K562 (cell line): Measurements from ENCODE around the gene TMEM59. TPM values are rescaled to one million over a fixed set of nuclear protein-coding genes. Genes with fewer than 3 reads are reported as not detected.

Source experiments
- CREB3 ChIP-seq: fragments of 450-650 bp; conservative IDR thresholded peaks from 2 replicates; pipeline ENCODE4 v1.6.1; 2016; ENCODE audit warnings: missing genetic modification characterization, low read depth, mild to moderate bottlenecking, missing compliant biosample characterization, moderate library complexity
- ELF2 ChIP-seq: fragments of 250-450 bp; sonication (Bioruptor Pico); IDR thresholded peaks from 2 replicates; pipeline ENCODE4 v1.5.0; 2021; ENCODE audit warnings: mild to moderate bottlenecking
- SPI1 ChIP-seq: IDR thresholded peaks from 2 replicates; pipeline ENCODE4 v1.6.1; 2011; ENCODE audit warnings: low read depth, low read length, control low read depth, borderline replicate concordance
- ZBTB33 ChIP-seq: sonication (generic); formaldehyde crosslinking; IDR thresholded peaks from 2 replicates; pipeline ENCODE4 v1.8.1; 2023; ENCODE audit warnings: mild to moderate bottlenecking, missing genetic modification reagents
- ZNF263 ChIP-seq: sonication (generic); formaldehyde crosslinking; IDR thresholded peaks from 2 replicates; pipeline ENCODE4 v1.8.0; 2022; ENCODE audit warnings: mild to moderate bottlenecking, missing genetic modification reagents, borderline replicate concordance
- ZNF589 ChIP-seq: fragments of 200-800 bp; sonication (Bioruptor generic); IDR thresholded peaks from 2 replicates; pipeline ENCODE4 v1.6.1; 2016; ENCODE audit warnings: low read depth, missing genetic modification characterization, missing compliant biosample characterization
- polyA plus RNA-seq, 8 experiments: library from polyadenylated mRNA; depleted of rRNA in 4 of 8; stranded (reverse) in 5 of 8; unstranded in 3 of 8; fragments of >200 nt; fragmentation: Nextera tagmentation in 2 of 8; fragmentation: Illumina TruSeq in 1 of 8; extraction: Ambion mirVana in 2 of 8; extraction: Trizol in 1 of 8; gene quantifications; 2 replicates each; pipeline versions ENCODE4 v1.2.1 to v1.2.3, GENCODE V29; 2011 to 2014; ENCODE audit warnings: inconsistent platforms in 1 of 8, missing spikeins in 1 of 8
- total RNA-seq, 7 experiments: library from RNA; depleted of rRNA in 6 of 7; stranded (reverse); fragments of >200 nt in 6 of 7; fragmentation: Illumina TruSeq in 2 of 7; extraction: Trizol in 2 of 7; gene quantifications; 2 replicates each; pipeline versions ENCODE4 v1.2.1 to v1.2.3, GENCODE V29; 2011 to 2021; ENCODE audit warnings: low replicate concordance in 1 of 7
- TF ChIP-seq, protein P1 (sequence below): sonication (generic); formaldehyde crosslinking; IDR thresholded peaks from 2 replicates; pipeline ENCODE4 v1.8.0; 2022; ENCODE audit warnings: mild to moderate bottlenecking, missing genetic modification reagents
- TF ChIP-seq, protein P2 (sequence below), 2 experiments: fragments of 450-650 bp in 1 of 2; sonication (generic) in 1 of 2; formaldehyde crosslinking in 1 of 2; IDR thresholded peaks; 2 replicates each; pipeline versions ENCODE4 v1.7.1 to v1.9.0; 2016 to 2022; ENCODE audit warnings: inconsistent platforms in 1 of 2, mild to moderate bottlenecking in 1 of 2, missing genetic modification reagents in 1 of 2

TMEM59 gene
- total and polyA plus RNA-seq, 9 of the 15 experiments (the other 6 are each of a cell fraction or from before 2014, with no cell fraction given) = 93.1 to 316 (median 151) TPM

DNA sequence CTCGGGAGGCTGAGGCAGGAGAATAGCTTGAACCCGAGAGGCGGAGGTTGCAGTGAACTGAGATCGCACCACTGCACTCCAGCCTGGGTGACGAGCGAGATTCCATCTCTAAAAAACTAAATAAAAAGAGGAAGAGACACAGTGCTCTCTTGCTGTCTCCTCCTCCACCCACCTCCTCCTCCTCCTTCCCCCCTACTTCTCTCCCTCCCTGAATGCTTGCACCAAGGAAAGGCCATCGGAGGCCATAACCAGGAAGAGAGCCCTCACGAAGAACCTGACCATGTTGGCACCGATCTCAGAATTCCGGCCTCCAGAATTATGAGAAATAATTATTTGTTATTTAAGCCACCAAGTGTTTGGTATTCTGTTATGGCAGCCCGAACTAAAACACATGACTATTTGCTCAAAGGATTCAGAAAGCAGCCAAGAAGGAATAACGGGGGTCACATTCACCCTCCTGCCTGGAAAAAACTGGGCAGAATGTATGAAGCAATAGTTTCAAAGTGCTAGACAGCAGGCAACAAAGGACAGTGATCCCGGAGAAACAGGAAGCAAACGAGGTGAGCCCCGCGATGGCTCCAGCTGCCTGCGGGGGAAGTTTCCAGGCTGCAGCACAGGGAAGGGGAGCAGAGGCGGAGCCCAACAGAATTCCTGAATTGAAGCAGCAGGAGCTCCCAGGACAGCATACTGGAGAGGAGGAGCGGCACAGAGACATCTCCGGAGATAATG lies 70.8 kb downstream of the TMEM59 start (continued):
- TF ChIP-seq, protein P1, sequence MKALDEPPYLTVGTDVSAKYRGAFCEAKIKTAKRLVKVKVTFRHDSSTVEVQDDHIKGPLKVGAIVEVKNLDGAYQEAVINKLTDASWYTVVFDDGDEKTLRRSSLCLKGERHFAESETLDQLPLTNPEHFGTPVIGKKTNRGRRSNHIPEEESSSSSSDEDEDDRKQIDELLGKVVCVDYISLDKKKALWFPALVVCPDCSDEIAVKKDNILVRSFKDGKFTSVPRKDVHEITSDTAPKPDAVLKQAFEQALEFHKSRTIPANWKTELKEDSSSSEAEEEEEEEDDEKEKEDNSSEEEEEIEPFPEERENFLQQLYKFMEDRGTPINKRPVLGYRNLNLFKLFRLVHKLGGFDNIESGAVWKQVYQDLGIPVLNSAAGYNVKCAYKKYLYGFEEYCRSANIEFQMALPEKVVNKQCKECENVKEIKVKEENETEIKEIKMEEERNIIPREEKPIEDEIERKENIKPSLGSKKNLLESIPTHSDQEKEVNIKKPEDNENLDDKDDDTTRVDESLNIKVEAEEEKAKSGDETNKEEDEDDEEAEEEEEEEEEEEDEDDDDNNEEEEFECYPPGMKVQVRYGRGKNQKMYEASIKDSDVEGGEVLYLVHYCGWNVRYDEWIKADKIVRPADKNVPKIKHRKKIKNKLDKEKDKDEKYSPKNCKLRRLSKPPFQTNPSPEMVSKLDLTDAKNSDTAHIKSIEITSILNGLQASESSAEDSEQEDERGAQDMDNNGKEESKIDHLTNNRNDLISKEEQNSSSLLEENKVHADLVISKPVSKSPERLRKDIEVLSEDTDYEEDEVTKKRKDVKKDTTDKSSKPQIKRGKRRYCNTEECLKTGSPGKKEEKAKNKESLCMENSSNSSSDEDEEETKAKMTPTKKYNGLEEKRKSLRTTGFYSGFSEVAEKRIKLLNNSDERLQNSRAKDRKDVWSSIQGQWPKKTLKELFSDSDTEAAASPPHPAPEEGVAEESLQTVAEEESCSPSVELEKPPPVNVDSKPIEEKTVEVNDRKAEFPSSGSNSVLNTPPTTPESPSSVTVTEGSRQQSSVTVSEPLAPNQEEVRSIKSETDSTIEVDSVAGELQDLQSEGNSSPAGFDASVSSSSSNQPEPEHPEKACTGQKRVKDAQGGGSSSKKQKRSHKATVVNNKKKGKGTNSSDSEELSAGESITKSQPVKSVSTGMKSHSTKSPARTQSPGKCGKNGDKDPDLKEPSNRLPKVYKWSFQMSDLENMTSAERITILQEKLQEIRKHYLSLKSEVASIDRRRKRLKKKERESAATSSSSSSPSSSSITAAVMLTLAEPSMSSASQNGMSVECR (CRISPR knock-in tag) = no peak
- TF ChIP-seq, protein P2, sequence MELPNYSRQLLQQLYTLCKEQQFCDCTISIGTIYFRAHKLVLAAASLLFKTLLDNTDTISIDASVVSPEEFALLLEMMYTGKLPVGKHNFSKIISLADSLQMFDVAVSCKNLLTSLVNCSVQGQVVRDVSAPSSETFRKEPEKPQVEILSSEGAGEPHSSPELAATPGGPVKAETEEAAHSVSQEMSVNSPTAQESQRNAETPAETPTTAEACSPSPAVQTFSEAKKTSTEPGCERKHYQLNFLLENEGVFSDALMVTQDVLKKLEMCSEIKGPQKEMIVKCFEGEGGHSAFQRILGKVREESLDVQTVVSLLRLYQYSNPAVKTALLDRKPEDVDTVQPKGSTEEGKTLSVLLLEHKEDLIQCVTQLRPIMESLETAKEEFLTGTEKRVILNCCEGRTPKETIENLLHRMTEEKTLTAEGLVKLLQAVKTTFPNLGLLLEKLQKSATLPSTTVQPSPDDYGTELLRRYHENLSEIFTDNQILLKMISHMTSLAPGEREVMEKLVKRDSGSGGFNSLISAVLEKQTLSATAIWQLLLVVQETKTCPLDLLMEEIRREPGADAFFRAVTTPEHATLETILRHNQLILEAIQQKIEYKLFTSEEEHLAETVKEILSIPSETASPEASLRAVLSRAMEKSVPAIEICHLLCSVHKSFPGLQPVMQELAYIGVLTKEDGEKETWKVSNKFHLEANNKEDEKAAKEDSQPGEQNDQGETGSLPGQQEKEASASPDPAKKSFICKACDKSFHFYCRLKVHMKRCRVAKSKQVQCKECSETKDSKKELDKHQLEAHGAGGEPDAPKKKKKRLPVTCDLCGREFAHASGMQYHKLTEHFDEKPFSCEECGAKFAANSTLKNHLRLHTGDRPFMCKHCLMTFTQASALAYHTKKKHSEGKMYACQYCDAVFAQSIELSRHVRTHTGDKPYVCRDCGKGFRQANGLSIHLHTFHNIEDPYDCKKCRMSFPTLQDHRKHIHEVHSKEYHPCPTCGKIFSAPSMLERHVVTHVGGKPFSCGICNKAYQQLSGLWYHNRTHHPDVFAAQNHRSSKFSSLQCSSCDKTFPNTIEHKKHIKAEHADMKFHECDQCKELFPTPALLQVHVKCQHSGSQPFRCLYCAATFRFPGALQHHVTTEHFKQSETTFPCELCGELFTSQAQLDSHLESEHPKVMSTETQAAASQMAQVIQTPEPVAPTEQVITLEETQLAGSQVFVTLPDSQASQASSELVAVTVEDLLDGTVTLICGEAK (IDR thresholded peaks at IDR 0.05) = peak; percentile 34; the same call in 1 of the 2 replicates
- TF ChIP-seq, protein P2 (CRISPR knock-in tag; IDR thresholded peaks at IDR 0.05) = no peak
- TF ChIP-seq ZNF263 (peak; percentile 95), SPI1 (peak; percentile 91), CREB3 (tag) (0 out of 2 replicates have a peak, but pooled peaks have one; percentile 57), ELF2 (CRISPR knock-in tag) (peak; percentile 45; the same call in 1 of the 2 replicates), ZBTB33 (peak; percentile 58; the same call in 1 of the 2 replicates), ZNF589 (CRISPR knock-in tag) (peak; percentile 72; the same call in 1 of the 2 replicates)
